ENCODE measurements around the gene MAD1L1.

Gene MAD1L1

GRCh38 chr7:1854866-1855724 lies 377.6 kb downstream of the MAD1L1 start:
- no peak for DNase-seq

GRCh38 chr7:1853986-1854865 lies 378.5 kb downstream of the MAD1L1 start:
- no peak for DNase-seq

GRCh38 chr7:1853431-1853985 lies 379.2 kb downstream of the MAD1L1 start:
- DNase-seq = no peak

GRCh38 chr7:1852517-1853430 lies 380.0 kb downstream of the MAD1L1 start:
- no peak for DNase-seq

GRCh38 chr7:1851721-1852516 lies 380.8 kb downstream of the MAD1L1 start:
- DNase-seq = no peak

GRCh38 chr7:1850976-1851571 lies 381.7 kb downstream of the MAD1L1 start:
- DNase-seq = no peak

GRCh38 chr7:1850111-1850975 lies 382.4 kb downstream of the MAD1L1 start:
- DNase-seq = no peak

- DNase-seq = no peak
These were observed 383.2 kb downstream of the MAD1L1 start for GRCh38 chr7:1849351-1850041.

- DNase-seq = no peak
These were observed 383.8 kb downstream of the MAD1L1 start for GRCh38 chr7:1848911-1849311.

GRCh38 chr7:1848013-1848640 lies 384.6 kb downstream of the MAD1L1 start:
- DNase-seq = no peak

GRCh38 chr7:1847260-1848001 lies 385.3 kb downstream of the MAD1L1 start:
- no peak for DNase-seq

GRCh38 chr7:1846331-1847065 lies 386.2 kb downstream of the MAD1L1 start:
- no peak for DNase-seq

- no peak for DNase-seq
These were observed 387.0 kb downstream of the MAD1L1 start for GRCh38 chr7:1845536-1846311.

GRCh38 chr7:1844951-1845390 lies 387.8 kb downstream of the MAD1L1 start:
- no peak for DNase-seq

- no peak for DNase-seq
These were observed 388.3 kb downstream of the MAD1L1 start for GRCh38 chr7:1844336-1844950.

GRCh38 chr7:1843921-1844335 lies 388.8 kb downstream of the MAD1L1 start:
- DNase-seq = no peak

Measured in activated T-cell treated with anti-CD3 and anti-CD28 coated beads for 4 hours (primary cell).